Renal cortex interstitium (tissue), 11 donors: ENCODE results near the gene B3GALT2. TPM values are rescaled to one million over a fixed set of nuclear protein-coding genes. Genes with fewer than 3 reads are reported as not detected.
"Not testable (repeated sequence)": the region's sequence is repeated elsewhere in the genome, so short reads cannot be mapped to it uniquely, and the experiment has no call there.

Experiments used
- DNase-seq, 11 donors: peaks; one replicate each; pipeline ENCODE4 v3.0.0-alpha.2; 2013; ENCODE audit warnings: low read depth in 9 of 11, low spot score in 4 of 11; ENCODE audit errors: extremely low read depth in 1 of 11
- polyA plus RNA-seq, 3 donors: library from polyadenylated mRNA; unstranded; fragments of 120-200 nt; gene quantifications; one replicate each; pipeline ENCODE4 v1.2.1, GENCODE V29; 2013; ENCODE audit not compliant: insufficient read length in 3 of 3

B3GALT2 gene
- polyA plus RNA-seq, 3 donors, result 14.0 to 16.2 (median 15.1) TPM

DNA sequence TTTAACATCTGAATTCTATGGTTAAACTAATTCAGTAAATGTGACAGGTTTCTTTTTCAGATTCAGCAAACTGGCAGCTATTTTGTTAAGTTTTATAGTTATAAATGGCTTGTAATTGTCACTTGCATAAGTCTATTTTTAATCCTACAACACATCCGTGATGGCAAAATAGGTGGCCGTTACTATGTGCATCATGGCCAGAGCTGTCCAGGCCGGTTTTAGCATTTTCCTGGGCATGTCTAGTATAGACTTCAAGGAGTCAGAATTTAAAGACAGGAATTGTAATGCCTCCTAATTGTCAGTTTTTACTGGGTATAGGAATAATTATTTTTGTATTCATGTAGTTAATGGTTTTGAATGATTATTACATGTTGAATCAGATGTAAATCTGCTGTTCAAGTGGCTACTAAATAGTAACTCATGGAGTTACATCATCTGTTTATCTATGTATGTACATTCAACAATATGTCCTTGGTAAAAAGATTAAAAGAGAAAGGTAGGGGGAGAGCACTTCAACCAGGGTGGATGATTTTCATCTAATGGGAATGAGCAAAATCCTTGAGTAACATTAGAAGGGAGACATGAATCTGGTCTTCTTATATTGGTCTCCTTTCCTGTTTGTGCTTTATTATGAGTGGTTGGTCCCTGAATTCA is 3.2 kb upstream of the B3GALT2 start:
- DNase-seq, result no peak

GRCh38 chr1:193188915-193189314 is 2.5 kb upstream of the B3GALT2 start:
- DNase-seq, result not testable (repeated sequence)

DNA sequence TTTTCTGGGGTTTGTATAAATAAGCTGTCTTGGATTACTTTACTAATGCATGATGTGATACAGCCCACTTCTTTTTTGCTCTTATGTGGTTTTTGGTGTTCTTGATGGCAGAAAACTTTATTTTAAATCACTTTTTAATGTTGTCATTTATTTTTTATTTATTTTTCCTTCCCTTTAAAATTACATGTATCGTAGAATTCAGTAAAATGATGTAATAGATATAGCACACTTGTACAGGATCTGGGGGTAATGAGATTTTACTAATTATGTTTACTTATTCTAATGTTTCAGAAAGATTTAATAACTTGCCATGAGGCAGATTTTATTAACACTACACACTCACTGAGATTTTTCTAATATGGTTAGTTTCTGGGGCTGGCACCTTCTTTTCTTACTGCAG is 701 bp upstream of the B3GALT2 start:
- no peak for DNase-seq

GRCh38 chr1:193185211-193185610 is 1.2 kb downstream of the B3GALT2 start:
- DNase-seq, result no peak

DNA sequence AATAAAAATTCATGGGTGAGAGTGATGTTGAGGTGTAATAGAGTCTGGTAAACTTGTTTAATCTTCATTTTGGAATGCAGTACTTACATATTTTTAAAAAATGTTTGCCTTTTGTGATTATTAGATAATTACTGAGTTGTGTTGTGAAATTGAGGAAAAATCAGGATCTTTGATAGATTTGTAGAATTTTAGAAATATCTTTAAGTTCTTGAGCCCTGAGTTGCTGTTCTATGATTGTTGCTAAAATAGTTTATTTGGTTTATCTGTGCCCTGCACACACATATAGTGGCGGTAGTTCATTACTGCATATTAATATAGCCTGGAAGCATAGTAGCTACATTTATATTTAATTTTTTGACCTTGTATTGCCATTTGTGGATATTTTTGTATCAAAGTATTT is 1.6 kb downstream of the B3GALT2 start:
- DNase-seq, result no peak

GRCh38 chr1:193183019-193183627 is 3.3 kb downstream of the B3GALT2 start:
- peak in 7 of 11 donors; percentile 39 to 62 (median 45) for DNase-seq

- no peak for DNase-seq
Observed at GRCh38 chr1:193181985-193182384, 4.4 kb downstream of the B3GALT2 start.

DNA sequence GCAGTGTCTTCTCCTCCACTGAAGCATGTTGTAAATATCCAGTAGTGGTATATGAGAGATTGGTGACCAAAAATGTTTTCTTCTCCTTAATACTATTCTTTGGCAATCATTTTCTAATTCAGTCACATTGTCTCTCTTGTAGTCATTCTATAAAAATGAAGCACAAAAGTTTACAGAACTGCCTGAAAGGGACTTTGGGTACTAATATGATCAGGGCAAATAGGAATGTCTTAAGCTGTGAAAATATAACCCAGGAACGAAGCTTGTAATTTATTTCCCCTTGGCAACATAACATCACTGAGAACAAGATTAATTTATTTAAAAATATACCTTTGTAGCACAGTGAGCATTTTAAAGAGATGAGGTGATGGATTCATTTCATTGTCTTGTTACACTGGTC is 4.9 kb downstream of the B3GALT2 start:
- no peak for DNase-seq

DNA sequence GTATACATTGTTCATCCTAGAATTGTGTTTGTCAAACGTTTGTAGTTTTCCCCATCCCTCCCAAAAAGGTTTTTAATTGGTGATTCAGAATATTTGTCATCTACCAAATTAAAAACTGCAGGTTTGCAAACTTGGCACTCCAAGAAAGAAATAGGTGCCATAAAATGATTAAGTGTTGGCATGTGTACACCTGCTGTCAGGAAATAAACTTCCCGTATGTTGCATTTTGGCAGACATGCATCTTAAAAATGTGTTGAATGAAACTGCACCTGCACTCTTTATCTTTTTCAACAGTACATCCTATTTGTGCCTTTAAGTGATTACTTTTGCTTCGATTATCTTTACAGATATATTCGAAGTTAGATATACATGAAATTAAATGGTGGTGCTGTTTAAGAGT is 7.3 kb downstream of the B3GALT2 start:
- no peak for DNase-seq

- DNase-seq, result no peak
Observed at GRCh38 chr1:193176788-193177187, 9.6 kb downstream of the B3GALT2 start.

DNA sequence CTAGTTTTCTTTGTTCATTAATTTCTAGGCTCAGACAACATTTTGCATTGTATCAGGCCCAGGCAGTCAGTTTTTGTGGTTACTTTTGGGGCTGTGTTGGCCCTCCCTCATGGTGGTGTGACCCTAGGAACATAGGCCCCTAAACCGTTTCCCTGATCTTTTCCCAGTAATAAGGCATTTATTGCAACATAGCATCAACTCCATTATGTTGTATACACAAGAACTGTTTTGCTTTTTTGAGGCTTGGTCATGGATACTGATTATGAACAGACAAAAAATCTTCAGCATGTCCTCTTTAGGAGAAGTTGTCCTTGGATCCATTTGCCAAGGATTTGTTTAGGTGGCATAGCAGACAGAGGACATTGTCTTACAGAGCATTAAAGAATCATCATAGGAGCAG is 10.3 kb downstream of the B3GALT2 start:
- DNase-seq, result no peak

DNA sequence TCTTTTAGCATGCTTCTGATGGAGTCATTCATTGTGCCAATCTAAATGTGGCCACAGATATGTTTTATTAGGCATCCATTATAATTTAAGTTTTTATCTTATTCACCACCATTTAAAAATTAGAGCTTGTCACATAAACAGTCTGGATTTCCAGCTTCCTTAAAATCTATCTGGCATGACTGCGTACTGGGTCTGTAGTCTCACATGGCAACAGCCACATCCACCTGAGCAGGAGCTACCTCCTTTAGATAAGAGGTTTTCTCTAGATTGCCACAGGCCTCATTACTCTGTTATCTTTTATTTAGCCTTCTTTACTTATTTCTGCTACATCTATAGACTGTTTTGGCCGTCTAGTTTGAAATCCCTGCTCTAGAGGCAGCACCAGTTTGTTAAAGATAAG is 29.1 kb downstream of the B3GALT2 start:
- DNase-seq, result no peak

GRCh38 chr1:193156822-193157142 is 29.6 kb downstream of the B3GALT2 start:
- no peak for DNase-seq

- DNase-seq, result no peak
Observed at GRCh38 chr1:193156117-193156821, 30.1 kb downstream of the B3GALT2 start.

GRCh38 chr1:193144999-193145398 is 41.4 kb downstream of the B3GALT2 start:
- no peak for DNase-seq

DNA sequence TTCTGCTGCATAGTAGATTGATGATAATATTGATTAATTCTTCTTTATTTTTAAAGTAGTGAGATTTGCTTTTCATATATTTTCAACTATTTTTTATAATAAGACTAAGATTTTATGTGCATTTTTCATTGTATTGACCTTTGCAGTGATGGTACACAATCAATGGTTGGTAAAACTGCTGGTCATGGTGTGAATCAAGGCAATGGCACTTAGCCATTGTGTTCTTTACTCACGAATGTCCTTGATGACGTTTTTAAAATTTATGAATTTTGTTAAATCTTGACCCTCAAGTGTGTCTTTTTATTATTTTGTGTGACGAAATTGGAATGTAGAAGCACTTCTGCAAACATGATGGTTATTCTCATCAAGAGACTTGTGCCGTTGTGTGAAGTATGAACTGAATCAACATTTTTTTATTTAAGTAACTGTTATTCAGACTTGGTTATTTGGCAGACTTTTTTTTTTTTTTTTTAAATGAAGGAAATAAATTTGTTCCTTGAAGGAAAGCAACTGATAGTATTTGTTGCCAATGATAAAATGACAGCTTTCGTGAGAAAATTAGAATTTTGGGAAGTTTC is 42.0 kb downstream of the B3GALT2 start:
- no peak for DNase-seq

- DNase-seq, result no peak
Observed at GRCh38 chr1:193143285-193143684, 43.1 kb downstream of the B3GALT2 start.

GRCh38 chr1:193142409-193142808 is 44.0 kb downstream of the B3GALT2 start:
- DNase-seq, result no peak

DNA sequence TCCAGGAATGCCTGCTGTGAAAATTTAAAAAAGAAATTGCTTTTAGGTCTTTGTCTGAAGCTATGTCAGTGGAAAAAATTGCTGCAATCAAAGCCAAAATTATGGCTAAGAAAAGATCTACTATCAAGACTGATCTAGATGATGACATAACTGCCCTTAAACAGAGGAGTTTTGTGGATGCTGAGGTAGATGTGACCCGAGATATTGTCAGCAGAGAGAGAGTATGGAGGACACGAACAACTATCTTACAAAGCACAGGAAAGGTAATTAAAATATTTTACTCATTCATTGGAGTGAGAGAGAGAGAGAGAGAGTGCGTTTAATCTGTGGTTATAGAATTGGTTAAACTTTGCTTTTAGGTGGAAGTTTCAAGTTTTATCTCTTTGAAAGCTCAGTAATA is 44.6 kb downstream of the B3GALT2 start:
- DNase-seq, result no peak

- DNase-seq, result no peak
Observed at GRCh38 chr1:193140254-193140653, 46.2 kb downstream of the B3GALT2 start.
